Activated T-cell treated with anti-CD3 and anti-CD28 coated beads for 1 hour (primary cell): ENCODE results near the gene GNB1.

ENCODE experiments used
- DNase-seq: peaks from one replicate; pipeline ENCODE4 v3.0.0-alpha.2; 2020; ENCODE audit warnings: low read depth

The GNB1 gene

GRCh38 chr1:1781526-1781903 lies 109.4 kb downstream of the GNB1 start:
- DNase-seq = no peak

DNA sequence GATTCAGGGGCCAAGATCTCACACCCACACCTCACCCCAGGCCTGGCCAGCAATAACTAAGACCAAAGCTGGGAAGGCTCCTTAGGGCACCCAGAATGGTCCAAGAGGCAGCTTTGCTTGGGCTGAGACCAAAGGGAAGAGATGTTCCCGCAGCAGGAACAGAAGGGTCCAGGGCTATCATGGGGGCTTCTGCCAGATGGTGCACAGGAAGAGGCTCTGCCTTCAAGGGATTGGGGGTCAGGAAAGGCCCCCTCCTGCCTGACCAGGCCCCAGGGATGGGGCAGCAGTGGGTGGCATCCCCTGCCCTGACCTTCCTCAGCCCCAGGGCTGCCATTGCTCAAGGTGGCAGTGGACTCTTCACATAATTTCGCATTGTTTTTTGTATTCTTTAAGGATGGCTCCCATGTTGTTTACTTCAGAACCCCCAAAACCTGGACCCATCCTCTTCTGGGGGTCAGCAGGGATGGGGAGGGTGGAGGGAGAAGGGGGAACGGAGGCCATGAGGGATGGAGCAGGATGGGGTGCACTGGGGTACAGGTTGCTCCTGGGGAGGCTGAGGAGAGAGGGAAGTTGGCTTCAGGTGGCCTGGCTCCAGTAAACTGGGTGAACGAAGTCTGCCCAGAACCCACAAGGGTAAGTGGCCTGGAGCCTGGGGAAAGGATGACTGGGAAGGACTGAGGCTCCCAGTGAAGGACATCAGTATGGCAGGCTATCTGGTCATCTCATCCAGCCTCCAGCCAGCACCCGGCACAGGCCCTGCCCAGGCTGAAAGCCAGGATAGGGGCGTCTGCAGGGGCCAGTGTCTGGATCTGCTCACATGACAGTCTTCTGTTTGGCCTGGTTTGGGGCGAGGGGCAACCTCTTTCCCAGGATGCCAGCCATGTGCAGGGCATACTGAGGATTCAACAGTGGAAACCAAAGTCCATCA lies 110.0 kb downstream of the GNB1 start:
- DNase-seq = no peak

- DNase-seq = peak; percentile 33
Observed at GRCh38 chr1:1779691-1780597, 110.9 kb downstream of the GNB1 start.

DNA sequence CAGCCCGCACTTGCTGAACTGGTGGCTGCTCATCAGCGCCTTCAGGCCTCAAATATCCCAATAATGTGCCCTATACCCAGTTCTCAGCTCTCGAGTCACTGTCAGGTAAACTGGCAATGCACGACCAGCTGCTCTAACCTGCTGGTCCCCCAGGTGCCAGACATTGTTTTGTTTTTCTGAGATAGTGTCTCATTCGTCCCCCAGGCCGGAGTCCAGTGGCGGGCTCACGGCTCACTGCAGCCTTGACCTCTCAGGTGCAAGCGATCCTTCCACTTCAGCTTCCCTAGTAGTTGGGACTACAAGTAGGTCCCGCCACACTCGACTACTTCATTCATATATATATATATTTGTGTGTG lies 111.6 kb downstream of the GNB1 start:
- no peak for DNase-seq

GRCh38 chr1:1778663-1779319 lies 112.1 kb downstream of the GNB1 start:
- DNase-seq = peak; percentile 67

DNA sequence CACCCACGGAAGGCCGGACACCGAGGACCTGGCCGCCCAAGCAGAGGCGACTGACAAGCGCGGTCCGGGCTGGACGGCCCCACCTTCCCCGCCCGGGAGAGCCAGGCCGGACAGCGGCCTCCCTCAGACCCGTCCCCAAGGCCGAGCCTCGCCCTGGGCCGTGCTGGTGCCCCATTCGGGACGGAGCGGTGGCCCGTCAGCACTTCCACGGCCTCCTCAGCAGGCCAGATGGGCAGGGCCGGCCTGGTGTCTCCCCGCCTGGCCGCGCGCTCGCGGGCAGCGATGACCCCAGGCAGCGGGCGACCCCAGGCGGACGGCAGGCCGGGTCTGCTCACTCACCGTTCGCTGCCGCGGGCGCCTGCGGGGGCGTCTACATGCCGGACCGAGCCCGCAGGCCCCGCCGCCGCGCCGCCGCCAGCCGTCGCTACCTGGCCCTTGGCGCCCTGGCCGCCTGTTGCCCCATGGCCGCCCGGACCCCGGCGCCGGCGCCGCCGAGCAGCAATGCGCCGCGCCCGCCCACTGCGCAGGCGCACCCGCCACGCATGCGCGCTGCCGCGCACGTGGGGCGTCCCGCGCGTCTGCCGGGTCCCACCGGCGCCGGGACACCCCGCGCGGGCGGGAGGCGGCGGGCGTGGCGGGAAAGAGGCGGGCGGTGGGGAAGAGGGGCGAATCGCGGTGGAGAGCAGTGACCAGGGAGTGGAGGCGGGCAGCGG lies 112.8 kb downstream of the GNB1 start, which contains the start of gene NADK:
Gene NADK, minus strand, starts transcription at position 521 of the 713 bp plus-strand sequence. CDS start 13,064 bp downstream, outside the sequence.
- DNase-seq = peak; percentile 66

DNA sequence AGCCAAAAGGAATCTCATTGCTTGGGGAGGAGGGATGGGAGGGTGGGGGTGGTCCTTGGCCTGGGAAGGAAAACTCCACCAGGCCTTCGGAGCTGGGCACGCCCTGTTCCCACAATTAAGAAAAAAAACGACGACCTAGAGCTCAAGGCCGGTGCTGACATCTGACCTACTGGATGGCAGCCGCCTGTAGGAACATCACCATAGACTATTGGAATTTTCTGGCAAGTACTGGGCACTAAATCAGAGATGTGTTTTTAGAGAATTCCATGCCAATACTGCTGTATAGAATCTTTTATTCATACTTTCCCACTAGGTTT lies 113.3 kb downstream of the GNB1 start:
- no peak for DNase-seq

- DNase-seq = no peak
Observed at GRCh38 chr1:1776672-1777582, 114.0 kb downstream of the GNB1 start.

GRCh38 chr1:1775327-1776226 lies 115.3 kb downstream of the GNB1 start:
- DNase-seq = no peak

DNA sequence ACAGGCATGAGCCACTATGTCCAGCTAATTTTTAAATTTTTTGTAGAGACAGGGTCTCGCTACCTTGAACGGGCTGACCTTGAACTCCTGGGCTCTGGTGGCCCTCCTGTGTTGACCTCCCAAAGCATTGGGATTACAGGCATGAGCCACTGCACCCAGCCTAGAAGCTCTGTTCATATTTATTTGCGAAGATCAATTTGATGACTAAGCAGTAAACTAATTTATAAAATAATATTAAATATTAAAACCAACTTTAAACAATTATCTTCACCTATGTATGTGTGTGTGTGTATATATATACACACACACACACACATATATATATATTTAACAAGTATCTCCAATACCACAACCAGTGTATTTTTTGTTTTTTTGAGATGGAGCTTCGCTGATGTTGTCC lies 117.0 kb downstream of the GNB1 start:
- DNase-seq = no peak

DNA sequence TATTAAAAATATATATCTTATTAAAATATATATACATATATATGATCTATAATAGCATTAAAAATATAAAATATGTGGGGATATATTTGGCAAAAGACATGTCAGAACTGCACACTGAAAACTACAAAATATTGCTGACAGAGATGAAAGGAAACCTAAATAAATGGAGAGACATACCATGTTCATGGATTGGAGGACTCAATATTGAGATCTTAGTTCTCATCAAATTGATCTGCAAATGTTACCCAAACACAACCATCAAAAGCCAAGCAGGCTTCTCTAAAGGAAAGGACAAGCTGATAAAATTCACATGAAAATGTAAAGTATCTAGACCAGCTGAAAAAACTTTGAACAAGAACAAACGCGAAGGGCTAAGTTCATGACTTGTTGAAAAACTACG lies 119.8 kb downstream of the GNB1 start:
- no peak for DNase-seq

- no peak for DNase-seq
Observed at GRCh38 chr1:1770102-1770501, 120.8 kb downstream of the GNB1 start.

GRCh38 chr1:1768249-1768992 lies 122.5 kb downstream of the GNB1 start:
- no peak for DNase-seq

DNA sequence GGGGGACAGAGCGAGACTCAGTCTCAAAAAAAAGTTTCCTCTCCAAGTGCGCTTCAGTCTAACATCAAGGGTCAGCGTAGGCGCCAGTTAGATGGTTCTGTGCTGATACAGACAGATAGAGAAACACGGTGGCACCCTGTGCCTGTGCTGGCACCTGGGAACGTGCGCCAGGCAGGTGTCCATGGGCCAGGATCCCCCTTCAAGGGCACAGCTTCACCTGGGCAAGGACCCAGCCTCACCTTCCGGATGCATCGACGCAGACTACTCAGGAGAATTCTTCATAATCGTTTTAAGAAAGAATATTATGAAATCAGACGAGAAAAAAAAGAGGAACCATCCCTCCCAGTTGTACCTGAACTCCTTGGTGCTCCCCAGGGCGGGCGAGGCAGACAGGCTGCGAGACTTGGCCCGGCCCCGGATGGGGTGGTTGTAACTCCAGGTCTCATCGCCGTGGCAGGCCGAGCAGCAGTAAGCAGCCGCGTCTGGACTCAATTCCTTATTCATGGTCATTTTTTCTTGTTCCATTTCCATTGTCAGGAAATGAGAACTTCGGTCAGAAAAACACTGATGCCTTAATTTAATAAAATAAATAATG lies 125.9 kb downstream of the GNB1 start:
- DNase-seq = no peak

GRCh38 chr1:1763657-1764621 lies 126.9 kb downstream of the GNB1 start:
- DNase-seq = no peak

DNA sequence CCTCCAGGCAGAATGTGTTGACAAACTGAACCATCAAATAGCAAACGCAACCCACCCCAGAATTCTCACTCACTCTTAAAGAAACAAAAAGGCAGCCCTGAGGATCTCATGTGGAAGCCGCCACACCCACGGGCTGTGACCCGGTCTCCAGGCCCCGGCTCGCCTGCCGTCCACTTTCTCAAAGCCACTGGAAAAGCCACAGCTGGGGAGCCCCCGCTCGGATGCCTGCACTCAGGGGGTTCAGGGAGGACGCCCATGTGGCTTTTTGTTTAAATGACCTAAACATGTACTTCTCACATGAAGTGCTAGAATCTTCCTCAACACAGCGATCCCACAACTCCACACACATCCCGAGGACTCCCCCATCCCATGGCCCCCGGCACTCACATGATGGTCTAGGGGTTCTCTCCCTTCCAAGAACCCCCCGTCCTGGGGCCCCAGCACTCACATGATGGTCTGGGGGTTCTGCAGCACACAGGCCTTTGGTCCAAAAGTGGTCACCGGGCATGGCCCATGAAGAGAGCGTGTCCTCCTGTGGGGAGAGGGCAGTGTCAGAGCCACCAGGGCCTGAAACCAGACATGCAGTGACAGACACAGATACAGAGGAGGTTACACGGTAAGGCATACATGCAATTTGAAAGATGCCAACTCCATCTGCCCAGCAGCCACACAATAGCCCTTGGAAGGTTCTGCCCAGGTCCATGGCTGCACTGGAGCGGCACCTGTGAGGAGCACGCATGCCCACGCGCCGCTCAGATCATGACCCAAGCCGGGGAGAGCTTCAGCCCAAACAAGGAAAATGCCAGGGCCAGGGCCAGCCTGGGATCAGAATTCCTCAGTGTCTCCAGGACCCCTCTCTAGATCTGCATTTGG lies 129.1 kb downstream of the GNB1 start:
- DNase-seq = no peak
